HG02678 (cell line): Measurements from ENCODE around the gene UGT1A1.

Experiments
- ATAC-seq: cut with Tn5 transposase; IDR thresholded peaks from one replicate; pipeline ENCODE4 v1.9.1; 2021; ENCODE audit warnings: mild to moderate bottlenecking, moderate library complexity; ENCODE audit not compliant: unreplicated experiment

UGT1A1 gene

DNA sequence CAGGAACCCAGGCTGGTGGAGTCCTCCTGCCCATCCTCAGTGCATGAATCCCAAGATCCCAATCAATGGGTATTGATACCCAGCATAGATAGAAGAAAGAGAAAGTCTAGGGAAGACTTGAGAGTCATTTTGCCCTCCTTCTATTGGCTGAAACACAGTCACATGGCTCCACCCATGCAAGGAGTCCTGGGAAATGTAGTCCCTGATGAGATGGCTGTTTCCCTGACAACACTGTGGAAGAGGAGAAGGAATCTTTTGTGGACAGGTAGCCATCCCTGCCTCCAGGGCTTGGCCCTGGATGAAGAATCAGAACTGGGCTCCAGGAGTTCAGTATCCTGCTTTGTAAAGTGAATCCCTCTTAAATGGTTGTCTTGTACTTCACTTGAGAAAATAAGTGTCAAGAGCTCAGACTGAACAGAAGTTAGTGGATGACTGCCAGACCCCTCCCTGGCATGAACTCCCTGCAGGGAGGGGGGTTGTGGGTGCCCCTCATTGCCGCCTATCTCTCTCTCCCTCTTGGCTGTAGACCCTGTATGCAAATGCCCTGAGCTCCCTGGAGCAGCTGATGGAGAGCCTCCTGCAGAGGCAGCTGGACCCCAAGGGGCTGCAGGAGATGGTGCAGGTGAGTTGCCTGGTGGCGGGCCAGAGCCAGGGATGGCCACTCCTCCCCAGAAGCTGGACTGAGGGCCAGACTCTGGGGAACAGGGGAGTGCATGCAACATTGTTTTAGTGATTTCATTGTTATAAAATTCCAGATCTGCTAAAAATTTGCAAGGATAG, 54.2 kb downstream of the UGT1A1 start:
- ATAC-seq: no peak

DNA sequence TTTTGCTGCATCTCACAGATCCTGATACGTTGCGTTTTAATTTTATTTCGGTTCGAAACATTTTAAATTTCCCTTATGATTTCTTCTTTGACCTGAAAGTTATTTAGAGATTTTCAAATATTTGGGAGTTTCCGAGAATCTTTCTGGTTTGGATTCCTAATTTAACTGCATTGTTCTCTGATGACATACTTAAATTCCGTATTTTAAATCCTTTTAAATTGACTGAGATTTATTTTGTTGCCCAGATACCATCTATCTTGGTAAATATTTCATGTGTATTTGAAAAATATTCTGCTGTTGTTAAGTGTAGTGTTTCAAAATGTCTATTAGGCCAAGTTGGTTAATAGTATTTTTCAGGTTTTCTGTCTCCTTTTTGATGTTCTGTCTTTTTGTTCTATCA, 55.8 kb downstream of the UGT1A1 start:
- no peak for ATAC-seq

DNA sequence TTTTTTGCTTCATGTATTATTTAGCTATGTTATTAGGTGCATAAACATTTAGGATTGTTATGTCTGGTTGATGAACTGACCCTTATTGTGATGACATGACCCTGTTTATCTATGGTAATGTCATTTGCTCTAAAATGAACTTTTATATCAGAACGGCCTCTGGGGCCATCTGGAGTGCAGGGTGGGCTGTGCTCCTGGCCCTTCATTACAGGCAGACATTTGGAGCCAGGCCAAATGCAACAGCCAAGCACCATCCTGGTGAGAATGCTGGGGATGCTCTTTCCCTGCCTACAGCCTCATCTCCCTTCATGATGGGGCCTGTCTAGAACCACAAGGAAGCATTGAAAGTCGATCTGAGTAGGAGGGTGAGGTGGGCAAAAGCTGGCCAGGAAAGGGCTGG, 56.3 kb downstream of the UGT1A1 start:
- ATAC-seq: no peak

DNA sequence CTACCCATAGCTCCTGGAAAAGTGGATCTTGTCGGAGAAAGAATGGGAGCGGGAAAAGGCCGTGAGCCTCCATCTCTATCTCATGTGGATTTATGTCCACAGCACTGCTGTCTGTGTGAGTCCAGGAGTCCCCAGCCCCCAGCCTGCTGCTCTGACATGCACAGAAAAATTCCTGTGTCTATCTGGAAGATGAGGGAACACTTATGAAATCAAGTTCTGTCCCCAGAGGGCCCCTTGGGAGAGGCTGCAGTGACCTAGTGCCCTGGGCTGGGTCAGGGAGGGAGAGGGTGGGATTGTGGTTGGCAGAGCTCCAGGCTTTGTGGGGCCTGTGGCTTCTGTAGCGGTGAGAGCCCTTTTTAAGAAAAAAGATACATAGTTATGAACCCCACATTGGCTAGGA, 56.7 kb downstream of the UGT1A1 start:
- ATAC-seq: no peak

- no peak for ATAC-seq
Measured at GRCh38 chr2:233817361-233817911, 57.4 kb downstream of the UGT1A1 start.

GRCh38 chr2:233817995-233818638, 58.0 kb downstream of the UGT1A1 start:
- ATAC-seq: no peak

DNA sequence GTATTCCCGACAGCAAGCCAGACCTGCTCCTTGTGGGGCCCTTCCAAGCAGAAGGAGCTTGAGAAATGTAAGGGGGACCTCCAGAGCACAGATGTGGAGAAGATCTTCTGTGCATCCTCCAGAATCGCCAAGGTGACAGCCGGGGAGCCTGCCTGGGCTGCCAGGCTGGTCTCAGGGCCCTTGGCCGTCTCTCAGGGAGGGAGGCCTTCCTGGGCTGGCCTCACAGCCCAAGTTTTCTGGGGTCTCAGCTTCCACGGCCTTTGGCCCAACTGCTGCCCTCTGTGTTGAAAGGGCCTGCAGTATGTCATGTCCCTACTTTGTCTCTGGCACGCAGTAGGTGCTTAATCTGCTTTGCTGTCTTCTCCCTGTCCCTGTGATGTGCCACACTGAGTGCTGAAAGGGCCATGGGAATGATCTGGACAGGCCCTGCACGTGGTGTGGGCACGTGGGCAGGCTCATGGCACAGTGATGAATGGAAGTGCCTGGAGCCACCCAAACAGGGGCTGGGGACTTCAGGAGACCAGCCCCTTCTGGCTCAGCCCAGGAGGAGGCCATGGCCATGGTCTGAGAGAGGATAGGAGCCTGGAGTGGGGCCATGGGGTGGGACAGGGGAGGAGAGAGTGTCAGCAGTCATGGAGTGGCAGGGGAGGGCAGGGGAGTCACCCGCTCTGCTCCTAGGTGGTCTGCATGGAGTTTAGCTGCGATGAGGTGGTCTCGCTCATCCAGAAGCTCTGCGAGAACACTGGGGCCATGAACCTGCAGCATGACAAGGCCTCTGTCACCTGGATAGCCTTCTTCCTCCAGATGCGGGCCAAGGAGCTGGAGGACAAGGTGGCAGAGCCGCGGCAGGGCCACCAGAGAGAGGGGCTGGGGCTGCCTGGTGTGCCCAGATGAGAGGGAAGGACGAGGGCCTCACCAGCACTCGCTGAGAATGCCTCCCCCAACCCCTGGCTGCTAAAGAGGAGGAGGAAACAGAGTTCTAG, 58.9 kb downstream of the UGT1A1 start:
- no peak for ATAC-seq

GRCh38 chr2:233819884-233820773, 60.1 kb downstream of the UGT1A1 start:
- ATAC-seq: no peak

DNA sequence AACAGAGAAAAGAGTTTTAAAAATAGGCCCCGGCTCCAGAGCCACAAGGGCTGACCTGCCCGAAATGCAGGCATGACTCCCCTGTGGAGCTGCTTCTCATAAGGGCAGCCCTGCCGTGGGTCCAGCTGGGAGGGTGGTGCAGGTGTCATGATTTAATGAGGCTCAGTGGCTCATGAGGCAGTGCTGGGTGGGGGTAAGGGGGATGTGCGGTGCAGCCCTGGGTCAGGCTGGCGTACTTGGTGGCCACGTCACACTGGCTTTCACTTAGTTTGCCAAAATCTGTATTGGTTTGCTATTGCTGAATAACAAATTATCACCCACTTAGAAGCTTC, 60.7 kb downstream of the UGT1A1 start:
- ATAC-seq: no peak

GRCh38 chr2:233821196-233821595, 61.1 kb downstream of the UGT1A1 start:
- no peak for ATAC-seq

- no peak for ATAC-seq
Measured at GRCh38 chr2:233821709-233822100, 61.6 kb downstream of the UGT1A1 start.

DNA sequence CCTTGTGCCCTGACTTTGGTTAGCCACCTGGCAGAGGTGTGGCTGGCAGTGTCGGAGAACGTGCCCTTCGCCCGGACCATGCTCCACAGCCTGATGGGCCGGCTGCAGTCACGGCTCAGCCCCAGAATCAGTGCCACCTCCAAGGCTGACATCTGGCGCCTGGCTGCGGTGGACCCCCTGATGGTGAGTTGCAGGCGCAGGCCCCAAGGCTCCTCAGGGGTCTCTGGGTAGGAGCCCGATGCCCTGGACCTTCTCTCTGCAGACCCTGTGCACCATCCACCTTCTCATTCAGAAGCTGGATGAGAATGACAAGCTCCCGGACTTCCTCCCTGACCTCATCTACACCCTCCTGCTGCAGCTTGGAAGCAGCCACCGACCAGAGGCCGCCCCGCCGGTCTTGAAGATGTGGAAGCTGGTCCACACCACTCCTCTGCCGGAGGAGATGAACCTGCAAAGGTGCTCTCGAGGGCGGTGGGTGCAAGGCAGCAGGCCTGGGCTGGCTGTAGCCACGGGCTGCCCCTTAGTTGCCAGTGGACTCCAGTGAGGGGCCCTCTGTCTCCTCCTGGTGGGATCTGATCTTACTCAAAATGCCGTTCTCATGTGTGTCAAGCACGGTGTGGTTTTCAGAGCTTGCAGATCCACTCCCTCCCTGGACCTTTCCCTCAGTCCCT, 62.2 kb downstream of the UGT1A1 start:
- no peak for ATAC-seq
